Muscle layer of colon (tissue), 2 donors: ENCODE results near the gene FDPS.
"Not testable (repeated sequence)": the region's sequence is repeated elsewhere in the genome, so short reads cannot be mapped to it uniquely, and the experiment has no call there.

Experiments used
- H3K27ac ChIP-seq: one replicate; pipeline ENCODE4 v1.7.0; 2013; ENCODE audit warnings: low read depth, mild to moderate bottlenecking, low read length, moderate library complexity
- H3K27me3 ChIP-seq, 2 donors: one replicate each; pipeline ENCODE4 v1.7.0; 2013; ENCODE audit warnings: low read length in 2 of 2, mild to moderate bottlenecking in 2 of 2; ENCODE audit not compliant: insufficient read depth in 2 of 2, control insufficient read depth in 1 of 2
- H3K36me3 ChIP-seq: one replicate; pipeline ENCODE4 v1.7.0; 2013; ENCODE audit warnings: mild to moderate bottlenecking, low read length; ENCODE audit not compliant: insufficient read depth
- H3K4me1 ChIP-seq: one replicate; pipeline ENCODE4 v1.7.0; 2013; ENCODE audit warnings: mild to moderate bottlenecking, low read length; ENCODE audit not compliant: insufficient read depth
- H3K4me3 ChIP-seq, 2 donors: one replicate each; pipeline ENCODE4 v1.7.0; 2013; ENCODE audit warnings: low read length in 2 of 2, low read depth in 1 of 2, mild to moderate bottlenecking in 1 of 2, moderate library complexity in 1 of 2
- H3K9ac ChIP-seq: one replicate; pipeline ENCODE4 v1.7.0; 2013; ENCODE audit warnings: low read length
- H3K9me3 ChIP-seq: one replicate; pipeline ENCODE4 v1.7.0; 2013; ENCODE audit warnings: mild to moderate bottlenecking, low read length
- donor health status: abdominal sarcoma.
- donor health status: Adenocarcinoma of cecum.

The FDPS gene

DNA sequence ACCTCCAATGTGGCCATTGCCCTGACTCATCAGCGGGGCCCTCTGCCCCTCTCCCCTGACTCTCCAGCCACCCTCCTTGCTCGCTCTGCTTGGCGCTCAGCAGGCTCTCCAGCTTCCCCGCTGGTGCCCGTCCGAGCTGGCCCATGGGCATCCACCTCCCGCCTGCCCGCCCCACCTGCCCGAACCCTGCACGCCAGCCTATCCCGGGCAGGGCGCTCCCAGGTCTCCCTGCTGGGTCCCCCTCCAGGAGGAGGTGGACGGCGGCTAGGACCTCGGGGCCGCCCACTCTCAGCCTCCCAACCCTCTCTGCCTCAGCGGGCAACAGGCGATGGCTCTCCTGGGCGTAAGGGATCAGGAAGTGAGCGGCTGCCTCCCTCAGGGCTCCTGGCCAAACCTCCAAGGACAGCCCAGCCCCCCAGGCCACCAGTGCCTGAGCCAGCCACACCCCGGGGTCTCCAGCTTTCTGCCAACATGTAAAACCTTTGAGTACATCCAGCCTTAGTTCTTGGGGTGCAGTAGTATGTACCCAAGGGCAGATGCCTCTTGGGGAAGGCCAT is 20.6 kb upstream of the FDPS start:
- Histone ChIP-seq H3K4me1 (no peaks in the 10 kb centered on the region), H3K27me3 (no peaks in the 10 kb centered on the region), H3K36me3 (no peaks in the 10 kb centered on the region), H3K4me3 (no peak overlapping the region), H3K27ac (no peak overlapping the region), H3K9ac (no peak overlapping the region), H3K9me3 (no peaks in the 10 kb centered on the region)

DNA sequence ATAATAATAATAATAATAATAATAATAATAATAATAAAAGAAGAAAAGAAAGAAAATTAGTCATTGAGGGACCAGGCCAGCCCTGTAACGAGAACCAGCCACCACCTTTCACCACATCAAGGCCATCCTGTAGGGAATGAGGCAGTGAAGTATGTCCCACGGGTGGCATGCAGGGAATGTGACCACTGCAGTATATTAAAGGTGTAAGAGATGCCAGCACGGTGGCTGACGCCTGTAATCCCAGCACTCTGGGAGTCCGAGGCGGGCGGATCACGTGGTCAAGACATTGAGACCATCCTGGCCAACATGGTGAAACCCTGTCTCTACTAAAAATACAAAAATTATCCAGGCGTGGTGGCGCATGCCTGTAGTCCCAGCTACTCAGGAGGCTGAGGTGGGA is 17.7 kb upstream of the FDPS start:
- not testable (repeated sequence) for H3K9ac ChIP-seq, H3K4me1 ChIP-seq, H3K9me3 ChIP-seq, H3K4me3 ChIP-seq, H3K27ac ChIP-seq, H3K36me3 ChIP-seq
- H3K27me3 ChIP-seq: peaks cover 9 to 20% of the 10 kb centered on the region in 2 donors

DNA sequence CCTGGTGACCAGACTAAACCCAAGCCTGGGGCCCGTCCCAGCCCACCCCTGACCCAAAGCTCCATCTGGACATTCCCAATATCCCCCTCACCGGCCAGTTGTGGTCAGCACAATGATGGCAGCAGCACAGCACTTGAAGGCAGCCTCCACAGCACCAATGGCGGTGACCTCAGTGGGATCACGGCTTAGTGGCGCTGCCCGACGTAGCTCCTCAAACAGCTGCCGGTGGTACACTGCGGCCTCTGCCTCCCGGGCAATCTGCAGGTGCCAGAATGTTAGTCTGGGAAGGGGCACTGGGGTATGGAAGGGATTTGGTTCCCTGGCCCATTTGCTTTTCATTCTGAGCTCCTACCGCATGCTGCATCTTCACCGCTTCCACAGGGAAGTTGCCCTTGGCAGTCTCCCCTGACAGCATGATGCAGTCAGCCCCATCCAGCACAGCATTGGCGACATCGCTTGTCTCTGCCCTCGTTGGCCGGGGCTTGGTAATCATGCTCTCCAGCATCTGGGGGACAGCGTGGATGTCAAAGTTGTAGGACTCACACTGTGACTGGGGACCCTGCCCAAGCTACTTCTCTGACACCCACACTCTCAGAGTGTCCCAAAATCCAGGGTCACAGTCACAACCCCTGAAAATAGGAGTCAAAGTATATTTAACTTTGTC is 15.4 kb upstream of the FDPS start:
- Histone ChIP-seq H3K36me3 (no peaks in the 10 kb centered on the region), H3K27ac (no peak overlapping the region), H3K4me3 (no peak overlapping the region), H3K27me3 (peaks cover 11 to 32% of the 10 kb centered on the region in 2 donors), H3K9ac (no peak overlapping the region), H3K4me1 (no peaks in the 10 kb centered on the region), H3K9me3 (no peaks in the 10 kb centered on the region)

DNA sequence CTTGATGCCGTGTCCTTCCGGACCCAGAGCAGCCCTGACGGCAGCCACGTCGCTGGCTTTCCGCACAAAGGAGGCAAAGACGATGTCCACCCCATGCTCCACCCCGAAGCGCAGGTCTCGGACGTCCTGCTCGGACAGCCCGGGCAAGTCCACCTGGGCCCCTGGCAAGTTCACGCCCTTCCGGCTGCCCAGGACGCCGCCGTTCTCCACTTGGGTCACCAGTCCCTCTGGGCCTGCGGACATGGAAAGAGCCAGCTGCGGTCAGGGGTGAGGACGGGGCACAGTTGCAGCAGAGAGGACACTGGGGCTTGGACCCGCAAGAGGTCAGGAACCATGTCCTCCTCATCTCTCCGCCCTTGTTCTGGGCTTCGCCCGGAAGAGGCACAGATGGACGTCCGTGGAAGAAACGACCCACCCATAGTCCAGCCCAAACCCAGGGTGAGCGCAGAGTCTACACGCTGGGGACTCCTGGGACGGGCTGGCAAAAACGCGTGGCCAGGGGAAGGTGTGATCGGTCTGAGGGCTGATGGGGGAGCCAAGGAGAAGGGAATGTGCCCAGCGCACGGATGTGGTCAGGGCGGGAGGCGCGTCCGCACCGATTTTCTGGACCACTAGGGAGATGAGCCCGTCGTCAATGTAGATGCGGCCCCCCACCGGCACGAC is 14.0 kb upstream of the FDPS start:
- peaks cover 11 to 32% of the 10 kb centered on the region in 2 donors for H3K27me3 ChIP-seq
- no peak overlapping the region for H3K27ac ChIP-seq
- no peak overlapping the region for H3K9ac ChIP-seq
- no peaks in the 10 kb centered on the region for H3K36me3 ChIP-seq
- H3K9me3 ChIP-seq: no peaks in the 10 kb centered on the region
- no peak overlapping the region for H3K4me3 ChIP-seq
- H3K4me1 ChIP-seq: no peaks in the 10 kb centered on the region

DNA sequence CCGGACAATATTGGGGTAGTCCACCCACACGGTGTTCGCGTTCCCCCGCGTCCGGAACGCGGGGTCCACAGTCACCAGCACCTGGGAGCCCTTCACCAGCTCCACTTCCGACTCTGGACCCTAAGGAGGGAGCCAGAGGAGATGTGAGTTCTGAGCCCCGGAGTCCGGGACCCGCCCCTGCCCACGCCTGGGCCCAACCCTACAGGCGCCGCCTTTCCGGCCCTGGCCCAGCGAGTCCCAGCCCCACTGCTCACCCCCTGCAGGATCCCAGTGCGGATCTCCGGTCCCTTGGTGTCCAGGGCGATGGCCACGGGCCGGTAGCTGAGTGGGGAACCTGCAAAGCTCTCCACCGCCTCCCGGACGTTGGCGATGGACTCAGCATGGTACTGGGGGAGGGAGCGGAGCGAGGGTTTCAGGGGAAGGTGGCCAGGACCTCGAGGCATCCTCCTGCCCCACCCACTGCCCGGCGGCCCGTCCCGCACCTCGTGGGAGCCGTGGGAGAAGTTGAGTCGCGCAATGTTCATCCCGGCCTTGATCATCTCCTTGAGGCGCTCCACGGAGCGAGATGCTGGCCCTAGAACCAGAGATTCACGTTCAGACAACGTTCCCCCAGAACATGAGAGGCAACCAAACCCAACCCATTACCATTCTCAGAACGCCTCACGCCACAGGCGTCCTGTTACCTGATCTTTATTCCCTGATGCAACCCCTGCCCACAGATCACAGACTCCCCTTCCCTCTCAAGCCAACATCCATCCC is 13.3 kb upstream of the FDPS start:
- Histone ChIP-seq H3K4me3 (no peak overlapping the region), H3K9me3 (no peaks in the 10 kb centered on the region), H3K9ac (no peak overlapping the region), H3K27me3 (peaks cover 11 to 32% of the 10 kb centered on the region in 2 donors), H3K36me3 (no peaks in the 10 kb centered on the region), H3K27ac (no peak overlapping the region), H3K4me1 (no peaks in the 10 kb centered on the region)

DNA sequence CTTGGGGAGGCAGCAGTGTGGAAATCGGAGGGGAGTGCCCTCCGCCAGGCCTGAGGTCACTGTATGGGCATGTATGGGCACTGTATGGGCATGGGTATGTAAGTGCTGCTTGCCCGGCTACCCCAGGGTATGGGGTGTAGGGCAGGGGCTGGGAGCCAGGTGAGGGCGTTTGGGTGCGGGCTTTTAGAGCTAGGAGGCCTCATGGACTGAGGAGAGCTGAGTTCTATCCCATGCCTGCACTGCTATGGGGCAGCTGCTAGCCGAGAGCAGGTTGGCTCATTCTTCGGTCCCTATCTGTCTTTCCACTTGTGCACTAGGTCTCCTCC is 12.8 kb upstream of the FDPS start:
- H3K4me3 ChIP-seq: no peak overlapping the region
- no peak overlapping the region for H3K27ac ChIP-seq
- no peaks in the 10 kb centered on the region for H3K36me3 ChIP-seq
- no peak overlapping the region for H3K9ac ChIP-seq
- H3K9me3 ChIP-seq: no peaks in the 10 kb centered on the region
- H3K27me3 ChIP-seq: peaks cover 11 to 32% of the 10 kb centered on the region in 2 donors
- H3K4me1 ChIP-seq: no peaks in the 10 kb centered on the region

DNA sequence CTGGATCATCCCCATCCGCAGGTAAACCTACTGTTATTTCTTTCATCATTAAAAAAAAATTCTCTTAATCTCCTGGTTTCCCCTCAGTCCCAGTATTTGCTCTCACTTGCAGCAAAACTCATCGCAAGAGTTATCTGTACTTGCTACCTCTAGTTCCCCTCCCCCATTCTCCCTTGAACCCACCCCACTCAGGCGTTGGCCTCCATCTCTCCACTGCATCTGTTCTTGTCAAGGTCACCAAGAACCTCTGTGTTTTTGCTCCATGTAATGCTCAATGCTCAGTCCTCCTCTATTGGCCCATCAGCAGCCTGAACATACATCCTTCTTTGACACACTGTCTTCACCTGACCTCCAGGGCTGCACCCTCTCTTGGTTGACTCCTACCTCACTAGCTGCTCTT is 12.0 kb upstream of the FDPS start:
- Histone ChIP-seq H3K9ac (no peak overlapping the region), H3K4me1 (no peaks in the 10 kb centered on the region), H3K36me3 (no peaks in the 10 kb centered on the region), H3K9me3 (no peaks in the 10 kb centered on the region), H3K27me3 (peaks cover 11 to 32% of the 10 kb centered on the region in 2 donors), H3K27ac (no peak overlapping the region), H3K4me3 (no peak overlapping the region)

DNA sequence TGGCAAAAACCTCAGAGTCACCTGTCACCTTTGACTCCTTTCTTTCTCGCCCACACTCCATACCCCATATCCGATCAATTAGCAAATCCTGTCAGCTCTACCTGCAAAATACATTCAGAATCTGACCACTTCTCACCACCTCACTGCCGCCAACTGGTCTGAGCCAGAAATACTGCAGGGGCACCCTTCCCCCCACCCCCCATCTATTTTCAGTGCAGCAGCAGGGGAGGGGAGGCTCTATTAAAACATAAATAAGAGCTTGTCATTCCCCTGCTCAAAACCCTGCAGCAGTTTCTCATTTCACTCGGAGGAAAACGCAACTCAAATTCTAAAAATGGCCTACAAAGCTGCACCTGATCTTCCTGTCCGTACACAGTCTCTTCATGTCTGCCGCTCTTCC is 11.3 kb upstream of the FDPS start:
- Histone ChIP-seq H3K36me3 (no peaks in the 10 kb centered on the region), H3K9me3 (no peaks in the 10 kb centered on the region), H3K4me1 (no peaks in the 10 kb centered on the region), H3K4me3 (no peak overlapping the region), H3K27ac (no peak overlapping the region), H3K27me3 (peaks cover 11 to 32% of the 10 kb centered on the region in 2 donors), H3K9ac (no peak overlapping the region)

DNA sequence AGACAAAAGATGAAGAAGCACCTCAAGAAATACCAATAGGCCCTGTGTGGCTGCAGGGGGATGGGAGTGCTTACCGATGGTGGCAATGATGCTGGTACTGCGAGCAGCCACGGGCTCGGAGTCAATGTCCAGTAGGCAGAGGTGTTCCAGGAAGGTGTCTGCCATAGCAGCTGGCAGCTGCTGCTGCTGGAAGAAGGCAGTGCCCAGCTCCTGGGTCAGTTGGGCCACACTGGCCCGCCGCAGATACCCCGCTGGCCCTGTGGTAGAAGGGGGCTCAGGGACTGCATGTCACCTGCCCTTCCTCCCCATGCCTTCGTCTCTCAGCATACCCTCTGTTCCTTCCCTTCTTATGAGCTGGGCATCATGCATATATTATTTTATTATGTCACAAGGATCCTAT is 8.6 kb upstream of the FDPS start:
- H3K4me3 ChIP-seq: no peak overlapping the region
- no peaks in the 10 kb centered on the region for H3K9me3 ChIP-seq
- no peak overlapping the region for H3K27ac ChIP-seq
- H3K36me3 ChIP-seq: no peaks in the 10 kb centered on the region
- no peak overlapping the region for H3K9ac ChIP-seq
- peaks cover 11 to 22% of the 10 kb centered on the region in 2 donors for H3K27me3 ChIP-seq
- H3K4me1 ChIP-seq: no peaks in the 10 kb centered on the region

DNA sequence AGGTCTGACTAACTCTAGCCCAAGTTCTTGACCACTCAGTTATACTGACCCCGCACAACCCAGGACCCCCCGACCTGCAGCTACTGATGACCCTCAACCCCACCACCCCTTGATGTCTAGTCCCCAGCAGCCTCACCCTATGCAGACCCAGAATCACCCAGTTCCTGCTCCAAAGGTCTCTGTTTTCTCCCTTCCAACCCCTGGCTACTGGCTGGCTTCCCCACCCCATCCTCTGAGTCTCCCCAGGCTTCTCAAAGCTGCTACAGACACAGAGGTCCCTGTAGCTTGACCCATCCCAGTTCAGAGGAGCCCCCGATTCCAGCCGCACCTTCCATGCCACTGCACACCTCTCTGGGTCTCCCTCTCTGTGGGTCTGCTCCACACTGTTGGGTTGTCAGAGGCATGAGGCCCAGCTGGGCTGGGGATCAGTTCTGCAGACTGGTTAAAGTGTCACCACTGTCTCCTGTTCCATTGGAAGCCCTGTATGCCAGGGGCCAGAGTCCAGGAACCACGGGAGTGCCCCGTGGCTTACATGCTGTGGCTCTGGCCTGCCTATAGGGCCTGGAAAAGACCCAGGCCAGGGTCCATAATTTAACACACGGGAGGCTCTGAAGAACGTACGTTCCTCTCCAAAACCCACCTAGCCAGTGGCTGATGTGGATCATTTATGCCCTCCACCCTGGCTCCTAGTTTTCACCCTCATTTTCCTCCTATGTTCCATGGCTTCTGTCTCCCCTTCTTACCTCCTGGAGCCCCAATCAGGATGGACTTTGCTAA is 7.9 kb upstream of the FDPS start:
- no peaks in the 10 kb centered on the region for H3K36me3 ChIP-seq
- H3K27ac ChIP-seq: no peak overlapping the region
- H3K4me1 ChIP-seq: no peaks in the 10 kb centered on the region
- peaks cover 4 to 15% of the 10 kb centered on the region in 2 donors for H3K27me3 ChIP-seq
- H3K4me3 ChIP-seq: no peak overlapping the region
- H3K9me3 ChIP-seq: no peaks in the 10 kb centered on the region
- H3K9ac ChIP-seq: no peak overlapping the region

DNA sequence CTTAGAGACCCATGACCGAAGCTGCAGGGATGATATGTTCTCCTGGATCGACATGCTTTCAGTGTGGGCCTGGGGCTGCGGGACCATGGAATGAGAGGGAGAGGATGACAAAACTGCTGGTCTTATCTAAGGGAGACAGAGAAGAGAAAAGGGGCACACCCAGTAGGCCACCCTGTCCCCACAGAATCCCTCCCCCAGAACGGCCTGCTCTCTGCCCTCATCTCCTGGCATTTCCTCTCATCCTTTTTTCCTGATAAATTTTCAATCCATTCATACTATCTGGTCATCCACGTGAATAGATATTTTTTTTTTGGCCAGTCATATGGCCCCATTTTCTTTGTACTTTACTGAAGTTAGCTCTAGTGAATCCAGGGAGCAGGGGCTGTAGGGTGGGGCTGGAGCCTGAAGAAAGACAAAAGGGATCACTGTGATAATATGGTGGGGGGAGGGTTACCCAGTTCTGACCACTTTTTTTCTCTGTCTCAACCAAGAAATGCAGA is 7.3 kb upstream of the FDPS start, which contains the start of gene PKLR:
Gene PKLR, minus strand, starts transcription at position 97 of the 500 bp plus-strand sequence. Its CDS starts 43 bp downstream, at position 54.
- Histone ChIP-seq H3K27me3 (peaks cover 0 to 10% of the 10 kb centered on the region in 2 donors), H3K9me3 (no peaks in the 10 kb centered on the region), H3K4me1 (no peaks in the 10 kb centered on the region), H3K9ac (no peak within 1 kb of the TSS), H3K4me3 (no peak within 1 kb of the TSS), H3K36me3 (no peaks in the 10 kb centered on the region), H3K27ac (no peak within 1 kb of the TSS)
